ENCODE results near the gene WDFY4. TPM values are rescaled to one million over a fixed set of nuclear protein-coding genes. Genes with fewer than 3 reads are reported as not detected.

The WDFY4 gene
- total RNA-seq, 2 experiments from 2014 or later = 0.90 to 1.1 TPM

DNA sequence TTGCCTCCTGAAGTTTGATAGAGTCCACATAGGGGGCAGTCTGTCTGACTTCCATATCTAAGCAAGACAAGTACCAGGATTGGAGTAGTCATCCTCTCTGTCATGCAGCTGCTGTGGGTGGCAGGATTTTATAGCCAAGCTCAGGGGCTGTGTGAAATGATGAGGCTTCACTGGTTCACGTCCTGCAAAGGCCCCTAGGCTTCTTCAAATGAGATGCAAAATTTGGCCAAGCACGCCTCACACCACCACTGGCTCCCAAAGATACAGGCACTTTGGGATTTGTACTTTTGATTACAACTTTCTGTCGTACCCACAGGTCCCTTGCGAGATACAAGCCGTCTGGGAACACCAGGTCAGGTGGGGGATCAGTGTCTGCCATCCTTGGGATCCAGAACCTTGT lies 67.1 kb downstream of the WDFY4 start:
- Mint-ChIP-seq H3K4me1 (ENCODE audit: low read depth) (no peaks in the 10 kb centered on the region), H3K9me3 (peaks cover 2% of the 10 kb centered on the region), H3K36me3 (ENCODE audit: low read depth) (no peaks in the 10 kb centered on the region), H3K27ac (no peak overlapping the region), H3K27me3 (no peaks in the 10 kb centered on the region), H3K4me3 (no peak overlapping the region)
- DNase-seq (no peak), ATAC-seq (no peak)
- POLR2A ChIA-PET = no interaction called here
- CTCF ChIA-PET = no interaction called here
- TF ChIP-seq, protein P1, sequence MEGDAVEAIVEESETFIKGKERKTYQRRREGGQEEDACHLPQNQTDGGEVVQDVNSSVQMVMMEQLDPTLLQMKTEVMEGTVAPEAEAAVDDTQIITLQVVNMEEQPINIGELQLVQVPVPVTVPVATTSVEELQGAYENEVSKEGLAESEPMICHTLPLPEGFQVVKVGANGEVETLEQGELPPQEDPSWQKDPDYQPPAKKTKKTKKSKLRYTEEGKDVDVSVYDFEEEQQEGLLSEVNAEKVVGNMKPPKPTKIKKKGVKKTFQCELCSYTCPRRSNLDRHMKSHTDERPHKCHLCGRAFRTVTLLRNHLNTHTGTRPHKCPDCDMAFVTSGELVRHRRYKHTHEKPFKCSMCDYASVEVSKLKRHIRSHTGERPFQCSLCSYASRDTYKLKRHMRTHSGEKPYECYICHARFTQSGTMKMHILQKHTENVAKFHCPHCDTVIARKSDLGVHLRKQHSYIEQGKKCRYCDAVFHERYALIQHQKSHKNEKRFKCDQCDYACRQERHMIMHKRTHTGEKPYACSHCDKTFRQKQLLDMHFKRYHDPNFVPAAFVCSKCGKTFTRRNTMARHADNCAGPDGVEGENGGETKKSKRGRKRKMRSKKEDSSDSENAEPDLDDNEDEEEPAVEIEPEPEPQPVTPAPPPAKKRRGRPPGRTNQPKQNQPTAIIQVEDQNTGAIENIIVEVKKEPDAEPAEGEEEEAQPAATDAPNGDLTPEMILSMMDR (IDR thresholded peaks at IDR 0.05) = no peak
- intact Hi-C loops (cut with micrococcal nuclease) = no loop called here

DNA sequence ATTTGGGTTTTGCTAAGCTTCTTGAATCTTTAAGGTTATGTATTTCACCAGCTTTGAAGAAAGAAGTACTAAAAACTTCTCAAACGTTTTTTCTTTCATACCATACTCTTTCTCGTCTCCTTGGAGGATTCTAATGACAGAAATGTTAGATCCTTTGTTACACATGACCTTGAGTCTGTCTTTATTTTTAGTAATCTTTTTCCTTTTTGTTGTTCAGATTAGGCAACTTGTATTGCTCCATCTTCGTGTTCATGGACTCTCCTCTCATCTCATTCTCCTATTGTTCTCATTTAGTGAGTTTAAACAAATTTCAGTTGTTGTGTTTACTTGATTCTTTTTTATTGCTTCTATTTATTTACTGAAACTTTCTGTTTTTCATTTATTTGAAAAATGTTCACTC lies 73.7 kb downstream of the WDFY4 start:
- H3K27me3 Mint-ChIP-seq = peaks cover 10% of the 10 kb centered on the region
- H3K27ac Mint-ChIP-seq = no peak overlapping the region
- no peak overlapping the region for H3K4me3 Mint-ChIP-seq
- DNase-seq (no peak), ATAC-seq (no peak)
- ChIA-PET CTCF (no interaction called here), POLR2A (no interaction called here)
- H3K4me1 Mint-ChIP-seq (ENCODE audit: low read depth) = no peaks in the 10 kb centered on the region
- TF ChIP-seq, protein P1 (IDR thresholded peaks at IDR 0.05) = no peak
- no peaks in the 10 kb centered on the region for H3K9me3 Mint-ChIP-seq
- intact Hi-C loops (cut with micrococcal nuclease) = no loop called here
- H3K36me3 Mint-ChIP-seq (ENCODE audit: low read depth) = no peaks in the 10 kb centered on the region

- no peak for ATAC-seq
- Mint-ChIP-seq H3K9me3 (no peaks in the 10 kb centered on the region), H3K36me3 (ENCODE audit: low read depth) (no peaks in the 10 kb centered on the region), H3K27me3 (peaks cover 10% of the 10 kb centered on the region), H3K27ac (no peak overlapping the region), H3K4me3 (no peak overlapping the region), H3K4me1 (ENCODE audit: low read depth) (no peaks in the 10 kb centered on the region)
- intact Hi-C loops (cut with micrococcal nuclease) = no loop called here
- TF ChIP-seq, protein P1 (IDR thresholded peaks at IDR 0.05) = no peak
- POLR2A ChIA-PET = no interaction called here
- DNase-seq = no peak
- CTCF ChIA-PET = interaction anchor here (1.9 kb wide), 1 partner anchor 101 kb away, joined by 5 read pairs; no protein-coding TSS in a partner anchor
Observed at GRCh38 chr10:48759113-48759901, 74.6 kb downstream of the WDFY4 start.

- TF ChIP-seq, protein P1 (IDR thresholded peaks at IDR 0.05) = no peak
- intact Hi-C loops (cut with micrococcal nuclease) = no loop called here
- H3K4me3 Mint-ChIP-seq = no peak overlapping the region
- peaks cover 10% of the 10 kb centered on the region for H3K27me3 Mint-ChIP-seq
- H3K36me3 Mint-ChIP-seq (ENCODE audit: low read depth) = no peaks in the 10 kb centered on the region
- no peak overlapping the region for H3K27ac Mint-ChIP-seq
- ChIA-PET CTCF (interaction anchor here (1.9 kb wide), 1 partner anchor 103 kb away, joined by 5 read pairs; no protein-coding TSS in a partner anchor), POLR2A (no interaction called here)
- DNase-seq = no peak
- no peak for ATAC-seq
- H3K9me3 Mint-ChIP-seq = no peaks in the 10 kb centered on the region
- H3K4me1 Mint-ChIP-seq (ENCODE audit: low read depth) = no peaks in the 10 kb centered on the region
Observed at GRCh38 chr10:48760983-48761382, 76.3 kb downstream of the WDFY4 start.

Measured in activated CD8-positive, alpha-beta T cell treated with anti-CD3 and anti-CD28 coated beads for 36 hours (primary cell).